PC-3 (cell line): ENCODE measurements around the gene KRT25. TPM values are rescaled to one million over a fixed set of nuclear protein-coding genes. Genes with fewer than 3 reads are reported as not detected.

ENCODE experiments used
- ATAC-seq: fragments of 200-7000 bp; cut with Tn5 transposase; 2 replicates; pipeline ENCODE4 v1.9.1; 2020; ENCODE audit warnings: mild to moderate bottlenecking, moderate library complexity
- BruUV-seq: library from RNA; stranded (reverse); fragments of 400-500 nt; replicated peaks from 2 replicates; lab custom pipeline; 2021; lab: Mats Ljungman, UMichigan
- CTCF ChIA-PET: fragments of 300-600 bp; sonication (Branson Sonifier 250); formaldehyde crosslinking; loops from one replicate; lab custom pipeline; 2022; ENCODE audit warnings: antibody characterized with exemption; lab: Charles Lee
- POLR2A ChIA-PET: fragments of 300-600 bp; sonication (Branson Sonifier 250); formaldehyde crosslinking; loops from one replicate; lab custom pipeline; 2022; ENCODE audit warnings: antibody characterized with exemption; ENCODE audit not compliant: unreplicated experiment; lab: Charles Lee
- DNase-seq: peaks from one replicate; pipeline ENCODE4 v3.0.0-alpha.2; 2015
- H2AFZ ChIP-seq: fragments of 300-600 bp; sonication (generic); 2 replicates; pipeline ENCODE4 v1.6.0; 2016; ENCODE audit warnings: antibody characterized with exemption, low read length
- H3F3A ChIP-seq: fragments of 300-600 bp; sonication (generic); one replicate; pipeline ENCODE4 v1.6.0; 2017; ENCODE audit warnings: antibody characterized with exemption, low read length, control low read depth, mild to moderate bottlenecking; ENCODE audit not compliant: unreplicated experiment
- H3K27ac ChIP-seq: fragments of 300-600 bp; sonication (generic); 2 replicates; pipeline ENCODE4 v1.5.1; 2016; ENCODE audit warnings: mild to moderate bottlenecking, low read length
- H3K27me3 ChIP-seq: fragments of 300-600 bp; sonication (generic); 2 replicates; pipeline ENCODE4 v1.6.1; 2016; ENCODE audit warnings: low read length, mixed read lengths
- H3K36me3 ChIP-seq: fragments of 300-600 bp; sonication (generic); 2 replicates; pipeline ENCODE4 v1.6.1; 2016; ENCODE audit warnings: low read depth, mixed run types, low read length, mixed read lengths
- H3K4me1 ChIP-seq: fragments of 300-600 bp; sonication (generic); 2 replicates; pipeline ENCODE4 v1.5.1; 2016; ENCODE audit warnings: low read length; ENCODE audit not compliant: insufficient read depth
- H3K4me2 ChIP-seq: fragments of 300-600 bp; sonication (generic); 2 replicates; pipeline ENCODE4 v1.6.0; 2016; ENCODE audit warnings: low read length
- H3K4me3 ChIP-seq: fragments of 300-600 bp; sonication (generic); 2 replicates; pipeline ENCODE4 v1.5.1; 2016; ENCODE audit warnings: mild to moderate bottlenecking, low read length, mixed read lengths
- H3K79me2 ChIP-seq: fragments of 300-600 bp; sonication (generic); 2 replicates; pipeline ENCODE4 v1.6.1; 2017; ENCODE audit warnings: low read length, mixed read lengths
- H3K9ac ChIP-seq: fragments of 300-600 bp; sonication (generic); 2 replicates; pipeline ENCODE4 v1.6.0; 2016; ENCODE audit warnings: mild to moderate bottlenecking, low read length
- H3K9me2 ChIP-seq: fragments of 300-600 bp; sonication (generic); replicated peaks from 2 replicates; pipeline ENCODE4 v1.6.1; 2016; ENCODE audit warnings: mixed run types, low read length, mixed read lengths
- H3K9me3 ChIP-seq: fragments of 300-600 bp; sonication (generic); 2 replicates; pipeline ENCODE4 v1.6.1; 2016; ENCODE audit warnings: low read length, mixed read lengths
- H4K20me1 ChIP-seq: fragments of 300-600 bp; sonication (generic); 2 replicates; pipeline ENCODE4 v1.6.1; 2016; ENCODE audit warnings: low read length, mixed read lengths
- EZH2 ChIP-seq: fragments of 300-600 bp; sonication (generic); IDR thresholded peaks from one replicate; pipeline ENCODE4 v1.6.1; 2017; ENCODE audit warnings: antibody characterized with exemption, mild to moderate bottlenecking, low read length; ENCODE audit not compliant: unreplicated experiment
- EZH2phosphoT487 ChIP-seq: fragments of 300-600 bp; sonication (generic); IDR thresholded peaks from 2 replicates; pipeline ENCODE4 v1.6.1; 2018; ENCODE audit warnings: mild to moderate bottlenecking, antibody characterized with exemption, low read length, borderline replicate concordance
- intact Hi-C: fragments of 100-400 bp; cut with micrococcal nuclease; formaldehyde crosslinking; loops from 2 replicates; pipeline ENCODE4 v1.9.0; 2023
- total RNA-seq: library from RNA; depleted of rRNA; stranded (reverse); fragments of >200 nt; gene quantifications from 2 replicates; pipeline ENCODE4 v1.2.3, GENCODE V29; 2014
- TF ChIP-seq, protein P1 (sequence below): fragments of 300-600 bp; sonication (generic); conservative IDR thresholded peaks from 2 replicates; pipeline ENCODE4 v1.5.1; 2017; ENCODE audit warnings: antibody characterized with exemption, low read depth, mild to moderate bottlenecking, low read length

The KRT25 gene
- total RNA-seq, 1 experiment from 2014 or later, result not detected

DNA sequence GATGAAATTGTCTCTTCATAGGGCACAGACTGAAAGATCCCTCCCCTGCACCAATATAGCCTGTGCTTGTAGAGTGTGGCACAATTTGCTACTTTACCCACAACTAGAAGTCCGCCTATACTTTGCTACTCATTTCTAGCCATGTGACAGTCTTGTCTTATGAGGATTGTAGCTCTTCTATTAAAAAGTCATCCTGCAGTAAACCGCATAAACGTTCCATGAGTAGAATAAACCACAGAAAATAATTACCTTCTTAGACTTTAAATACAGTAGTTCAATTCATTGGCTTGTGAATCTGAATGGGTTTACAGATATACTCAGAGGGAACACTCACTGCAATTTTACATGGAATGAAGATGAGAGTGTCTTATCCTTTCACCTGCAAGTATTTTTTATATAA lies 22.8 kb upstream of the KRT25 start:
- Histone ChIP-seq H3K27ac (no peak overlapping the region), H3K4me1 (no peaks in the 10 kb centered on the region), H4K20me1 (no peaks in the 10 kb centered on the region), H3K9ac (no peak overlapping the region), H3K4me2 (no peak overlapping the region), H3K9me3 (no peaks in the 10 kb centered on the region), H2AFZ (no peak overlapping the region), H3K9me2 (no peaks in the 10 kb centered on the region), H3K27me3 (no peaks in the 10 kb centered on the region), H3K36me3 (no peaks in the 10 kb centered on the region), H3K4me3 (no peak overlapping the region), H3K79me2 (no peaks in the 10 kb centered on the region), H3F3A (no peaks in the 10 kb centered on the region)
- TF ChIP-seq, protein P1, sequence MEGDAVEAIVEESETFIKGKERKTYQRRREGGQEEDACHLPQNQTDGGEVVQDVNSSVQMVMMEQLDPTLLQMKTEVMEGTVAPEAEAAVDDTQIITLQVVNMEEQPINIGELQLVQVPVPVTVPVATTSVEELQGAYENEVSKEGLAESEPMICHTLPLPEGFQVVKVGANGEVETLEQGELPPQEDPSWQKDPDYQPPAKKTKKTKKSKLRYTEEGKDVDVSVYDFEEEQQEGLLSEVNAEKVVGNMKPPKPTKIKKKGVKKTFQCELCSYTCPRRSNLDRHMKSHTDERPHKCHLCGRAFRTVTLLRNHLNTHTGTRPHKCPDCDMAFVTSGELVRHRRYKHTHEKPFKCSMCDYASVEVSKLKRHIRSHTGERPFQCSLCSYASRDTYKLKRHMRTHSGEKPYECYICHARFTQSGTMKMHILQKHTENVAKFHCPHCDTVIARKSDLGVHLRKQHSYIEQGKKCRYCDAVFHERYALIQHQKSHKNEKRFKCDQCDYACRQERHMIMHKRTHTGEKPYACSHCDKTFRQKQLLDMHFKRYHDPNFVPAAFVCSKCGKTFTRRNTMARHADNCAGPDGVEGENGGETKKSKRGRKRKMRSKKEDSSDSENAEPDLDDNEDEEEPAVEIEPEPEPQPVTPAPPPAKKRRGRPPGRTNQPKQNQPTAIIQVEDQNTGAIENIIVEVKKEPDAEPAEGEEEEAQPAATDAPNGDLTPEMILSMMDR, result no peak
- TF ChIP-seq EZH2phosphoT487, result no peak
- no peak for TF ChIP-seq EZH2
- no peak for DNase-seq
- no TSS peak for BruUV-seq
- CTCF ChIA-PET, result no interaction called here
- intact Hi-C loops, result no loop called here
- POLR2A ChIA-PET, result no interaction called here
- no peak for ATAC-seq

DNA sequence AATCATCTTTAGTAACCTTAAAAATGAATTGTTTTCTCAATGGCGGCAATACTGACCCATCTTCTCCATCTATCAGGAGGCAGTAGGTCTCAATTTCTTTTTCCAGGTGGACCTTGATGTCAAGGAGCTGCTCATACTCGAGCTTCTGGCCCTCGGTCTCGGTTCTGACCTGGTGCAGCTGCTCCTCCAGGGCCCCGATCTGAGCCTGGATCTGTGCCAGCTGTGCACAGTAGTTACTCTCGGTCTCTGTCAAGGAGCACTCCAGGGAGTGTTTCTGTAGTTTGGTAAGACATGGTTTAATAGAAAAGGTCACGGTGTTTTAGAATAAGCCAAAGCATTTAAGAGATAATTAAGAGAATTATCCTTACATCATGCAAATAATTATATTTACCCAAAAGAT lies 22.3 kb upstream of the KRT25 start:
- no peak overlapping the region for H3K27ac ChIP-seq
- TF ChIP-seq EZH2, result no peak
- TF ChIP-seq EZH2phosphoT487, result no peak
- TF ChIP-seq, protein P1, result no peak
- ChIA-PET POLR2A (no interaction called here), CTCF (no interaction called here)
- intact Hi-C loops, result no loop called here
- no peak overlapping the region for H3K4me2 ChIP-seq
- H4K20me1 ChIP-seq, result no peaks in the 10 kb centered on the region
- H3K27me3 ChIP-seq, result no peaks in the 10 kb centered on the region
- H3K79me2 ChIP-seq, result no peaks in the 10 kb centered on the region
- no TSS peak for BruUV-seq
- H3K9ac ChIP-seq, result no peak overlapping the region
- DNase-seq, result no peak
- no peaks in the 10 kb centered on the region for H3K4me1 ChIP-seq
- ATAC-seq, result no peak
- no peaks in the 10 kb centered on the region for H3K36me3 ChIP-seq
- H3K4me3 ChIP-seq, result no peak overlapping the region
- H2AFZ ChIP-seq, result no peak overlapping the region
- no peaks in the 10 kb centered on the region for H3K9me3 ChIP-seq
- no peaks in the 10 kb centered on the region for H3K9me2 ChIP-seq
- no peaks in the 10 kb centered on the region for H3F3A ChIP-seq

DNA sequence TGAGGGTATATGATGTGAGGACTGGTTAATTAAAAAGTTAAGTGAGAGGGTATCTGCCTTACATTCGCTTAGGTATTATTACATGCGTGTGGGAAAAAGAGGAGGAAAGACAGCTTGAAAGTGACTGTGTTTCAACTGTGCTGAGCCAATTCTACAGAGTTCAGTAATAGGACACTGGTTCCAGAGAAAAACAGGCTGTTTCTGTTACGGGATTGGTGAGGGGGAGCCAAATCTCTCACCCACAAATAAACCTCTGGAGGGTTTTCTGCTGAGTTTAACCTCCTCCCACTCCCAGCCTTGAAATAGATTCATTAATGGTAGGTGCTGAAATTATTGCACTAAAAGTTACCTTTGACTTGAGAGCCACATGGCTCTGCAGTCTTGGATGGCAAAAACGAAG lies 20.8 kb upstream of the KRT25 start:
- Histone ChIP-seq H3K4me3 (no peak overlapping the region), H3K9me3 (no peaks in the 10 kb centered on the region), H3K36me3 (no peaks in the 10 kb centered on the region), H3K4me1 (no peaks in the 10 kb centered on the region), H3K9ac (no peak overlapping the region), H2AFZ (peak overlapping the region; percentile 25; the same call in 1 of the 2 replicates), H3K4me2 (no peak overlapping the region), H3K27ac (no peak overlapping the region), H3K79me2 (no peaks in the 10 kb centered on the region), H3F3A (no peaks in the 10 kb centered on the region), H3K27me3 (peaks cover 9% of the 10 kb centered on the region), H3K9me2 (no peaks in the 10 kb centered on the region), H4K20me1 (no peaks in the 10 kb centered on the region)
- ChIA-PET CTCF (no interaction called here), POLR2A (no interaction called here)
- intact Hi-C loops, result no loop called here
- DNase-seq (no peak), ATAC-seq (no peak)
- TF ChIP-seq, protein P1, result no peak
- no peak for TF ChIP-seq EZH2phosphoT487
- TF ChIP-seq EZH2, result no peak
- BruUV-seq, result no TSS peak
